Spleen (tissue), 11 donors: ENCODE measurements around the gene MED10. TPM values are rescaled to one million over a fixed set of nuclear protein-coding genes. Genes with fewer than 3 reads are reported as not detected.

Experiments
- DNase-seq: peaks from one replicate; pipeline ENCODE4 v3.0.0-alpha.2; 2020
- H3K27ac ChIP-seq, 8 donors: fragments of 200-600 bp; sonication (generic) in 7 of 8; 1 replicate in 4 of 8; 2 replicates in 4 of 8; pipeline versions ENCODE4 v1.5.0 to v1.8.0; 2016 to 2021; ENCODE audit warnings: inconsistent platforms in 4 of 8, mild to moderate bottlenecking in 4 of 8, moderate library complexity in 1 of 8
- H3K27me3 ChIP-seq, 7 donors: fragments of 200-600 bp; sonication (generic) in 6 of 7; replicated peaks in 1 of 7; 1 replicate in 4 of 7; 2 replicates in 3 of 7; pipeline versions ENCODE4 v1.5.0 to v1.8.0; 2016 to 2021; ENCODE audit warnings: inconsistent platforms in 3 of 7, mild to moderate bottlenecking in 1 of 7
- H3K36me3 ChIP-seq, 6 donors: fragments of 200-600 bp; sonication (generic) in 5 of 6; 1 replicate in 4 of 6; 2 replicates in 2 of 6; pipeline versions ENCODE4 v1.5.0 to v1.8.0; 2016 to 2021; ENCODE audit warnings: inconsistent platforms in 2 of 6
- H3K4me1 ChIP-seq, 6 donors: fragments of 200-600 bp; sonication (generic) in 5 of 6; 1 replicate in 3 of 6; 2 replicates in 3 of 6; pipeline versions ENCODE4 v1.5.0 to v1.8.0; 2016 to 2021; ENCODE audit warnings: inconsistent platforms in 3 of 6
- H3K4me3 ChIP-seq, 8 donors: fragments of 200-600 bp; sonication (generic) in 7 of 8; 1 replicate in 4 of 8; 2 replicates in 4 of 8; pipeline versions ENCODE4 v1.5.0 to v1.8.0; 2016 to 2021; ENCODE audit warnings: inconsistent platforms in 4 of 8, mild to moderate bottlenecking in 4 of 8, moderate library complexity in 2 of 8
- H3K9me3 ChIP-seq, 8 donors: fragments of 200-600 bp; sonication (generic) in 7 of 8; 1 replicate in 4 of 8; 2 replicates in 4 of 8; pipeline versions ENCODE4 v1.5.0 to v1.8.0; 2016 to 2021; ENCODE audit warnings: inconsistent platforms in 4 of 8
- POLR2A ChIP-seq, 3 donors: fragments of 450-650 bp; IDR thresholded peaks; one replicate each; pipeline ENCODE4 v1.5.1; 2017; ENCODE audit warnings: antibody characterized with exemption in 3 of 3, mild to moderate bottlenecking in 1 of 3
- POLR2AphosphoS5 ChIP-seq, 3 donors: sonication (generic); formaldehyde crosslinking; IDR thresholded peaks; one replicate each; pipeline ENCODE4 v1.5.1; 2017; ENCODE audit warnings: antibody characterized with exemption in 3 of 3
- WGBS, 5 donors: extraction: QIAGEN DNeasy Blood & Tissue Kit in 3 of 5; methylation state at CpG; one replicate each; pipeline versions ENCODE4 v1.1.5 to v1.1.7; 2013 to 2018; 5-methylcytosine and 5-hydroxymethylcytosine counted together
- intact Hi-C: fragments of 100-400 bp; cut with DNase I; formaldehyde crosslinking; loops from one replicate; pipeline ENCODE4 v1.15.0; 2023; ENCODE audit warnings: low total_unique reads
- polyA plus RNA-seq, 3 donors: library from polyadenylated mRNA; stranded (reverse); fragments of 200-250 nt; gene quantifications; one replicate each; pipeline ENCODE4 v1.2.1, GENCODE V29; 2013
- total RNA-seq, 7 donors: library from RNA; depleted of rRNA in 3 of 7; stranded (reverse); fragments of >200 nt in 3 of 7; fragmentation: NEBNext Ultra II Directional in 4 of 7; extraction: Animal tissue kit (Norgen Biotek cat#: 25700) in 4 of 7; gene quantifications; one replicate each; pipeline versions ENCODE4 v1.1.0 to v1.2.1, GENCODE V29; 2016 to 2021
- TF ChIP-seq, protein P1 (sequence below), 11 experiments: fragments of 200-600 bp in 7 of 11; fragments of 450-650 bp in 4 of 11; sonication (generic) in 4 of 11; IDR thresholded peaks in 8 of 11; conservative IDR thresholded peaks in 3 of 11; 1 replicate in 7 of 11; 2 replicates in 4 of 11; pipeline versions ENCODE4 v1.4.0 to v1.8.0; 2016 to 2021; ENCODE audit warnings: antibody characterized with exemption in 11 of 11, inconsistent platforms in 4 of 11, mild to moderate bottlenecking in 1 of 11
- donor health status: healthy with polysubstance abuse.
- donor health status: DM: no; HTN: no; CAD: no; lungs with moderate emphysema.
- donor health status: DM: no; HTN: no; CAD: no.
- donor health status: Bipolar disorder and iron deficiency.
- donor health status: healthy.
- donor health status: DM: no; HTN: no; CAD: no.
- donor health status: DM: yes; HTN: yes; CAD: no.

The MED10 gene
- total and polyA plus RNA-seq, 10 donors: 31.9 to 50.4 (median 43.6) TPM

DNA sequence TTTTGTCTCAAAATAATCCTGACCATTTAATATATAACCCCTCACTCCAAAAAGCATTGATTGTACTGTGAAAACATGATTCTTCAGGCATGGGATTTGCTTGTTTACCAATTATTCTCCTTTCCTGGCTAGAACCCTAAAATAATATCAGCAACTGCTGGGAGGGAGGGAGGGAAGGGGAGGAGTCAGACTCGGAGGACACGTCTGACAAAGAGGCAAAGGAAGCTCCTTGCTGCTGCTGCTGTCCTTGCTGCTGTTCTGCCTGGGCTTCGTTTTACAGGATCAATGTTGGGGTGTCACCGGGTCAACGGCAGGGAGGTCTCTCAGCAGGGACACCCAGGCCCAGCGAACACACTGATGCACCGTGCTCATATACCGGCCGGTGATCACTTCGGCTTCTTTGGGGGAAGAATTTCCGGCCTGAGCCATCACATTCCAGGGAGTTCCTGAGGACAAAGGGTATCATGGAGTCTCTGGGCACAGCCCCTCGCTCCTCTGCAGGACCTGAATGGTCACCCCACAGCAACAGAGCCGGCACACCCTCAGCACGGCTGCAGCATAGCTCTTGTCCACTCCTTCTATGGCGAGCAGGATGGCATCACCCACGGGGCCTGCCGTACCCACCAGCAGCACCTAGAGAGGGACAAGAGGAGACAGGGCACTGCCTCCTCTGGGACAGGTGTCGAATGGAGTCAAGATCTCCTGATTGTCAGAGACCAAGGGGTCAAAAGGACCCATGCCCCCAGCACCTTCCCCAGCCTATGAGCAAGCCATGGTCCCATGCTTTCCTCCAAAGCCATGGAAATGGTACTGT is 27.9 kb downstream of the MED10 start:
- TF ChIP-seq POLR2AphosphoS5 (IDR thresholded peaks at IDR 0.05): no peak
- no peak for TF ChIP-seq POLR2A (IDR thresholded peaks at IDR 0.05)
- TF ChIP-seq, protein P1, sequence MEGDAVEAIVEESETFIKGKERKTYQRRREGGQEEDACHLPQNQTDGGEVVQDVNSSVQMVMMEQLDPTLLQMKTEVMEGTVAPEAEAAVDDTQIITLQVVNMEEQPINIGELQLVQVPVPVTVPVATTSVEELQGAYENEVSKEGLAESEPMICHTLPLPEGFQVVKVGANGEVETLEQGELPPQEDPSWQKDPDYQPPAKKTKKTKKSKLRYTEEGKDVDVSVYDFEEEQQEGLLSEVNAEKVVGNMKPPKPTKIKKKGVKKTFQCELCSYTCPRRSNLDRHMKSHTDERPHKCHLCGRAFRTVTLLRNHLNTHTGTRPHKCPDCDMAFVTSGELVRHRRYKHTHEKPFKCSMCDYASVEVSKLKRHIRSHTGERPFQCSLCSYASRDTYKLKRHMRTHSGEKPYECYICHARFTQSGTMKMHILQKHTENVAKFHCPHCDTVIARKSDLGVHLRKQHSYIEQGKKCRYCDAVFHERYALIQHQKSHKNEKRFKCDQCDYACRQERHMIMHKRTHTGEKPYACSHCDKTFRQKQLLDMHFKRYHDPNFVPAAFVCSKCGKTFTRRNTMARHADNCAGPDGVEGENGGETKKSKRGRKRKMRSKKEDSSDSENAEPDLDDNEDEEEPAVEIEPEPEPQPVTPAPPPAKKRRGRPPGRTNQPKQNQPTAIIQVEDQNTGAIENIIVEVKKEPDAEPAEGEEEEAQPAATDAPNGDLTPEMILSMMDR (IDR thresholded peaks at IDR 0.05 in 8 of 11, conservative IDR thresholded peaks at IDR 0.05 in 3 of 11): no peak
- peaks cover 0 to 9% (median 0%) of the 10 kb centered on the region in 6 donors for H3K36me3 ChIP-seq
- WGBS, 5 donors: 75 to 85% (median 81%) methylated on average over 11 to 18 of the region's 18 CpGs
- no peaks in the 10 kb centered on the region for H3K4me1 ChIP-seq
- intact Hi-C loops: no loop called here
- H3K4me3 ChIP-seq: no peak overlapping the region
- no peaks in the 10 kb centered on the region for H3K27me3 ChIP-seq
- no peaks in the 10 kb centered on the region for H3K9me3 ChIP-seq
- no peak for DNase-seq
- no peak overlapping the region for H3K27ac ChIP-seq

DNA sequence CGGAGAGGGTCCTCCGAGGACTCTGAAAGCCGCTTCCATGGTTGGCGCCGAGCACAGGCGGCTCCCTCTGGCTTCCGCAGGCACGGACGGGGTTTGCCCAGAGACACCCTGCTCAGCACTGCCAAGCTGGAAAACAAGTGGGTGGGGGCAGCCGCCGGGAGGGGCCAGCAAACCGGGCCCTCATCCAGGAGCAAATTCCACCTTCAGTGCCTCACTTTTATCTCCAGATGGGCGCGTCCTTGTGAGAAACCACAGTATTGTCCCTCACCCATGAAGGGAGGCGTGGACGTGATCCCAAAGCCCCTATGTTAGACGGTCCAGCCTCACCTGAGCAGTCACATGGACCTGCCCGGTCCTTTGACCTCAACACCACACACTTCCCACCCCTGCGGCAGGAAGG is 29.0 kb downstream of the MED10 start:
- no peak for TF ChIP-seq POLR2A (IDR thresholded peaks at IDR 0.05)
- TF ChIP-seq POLR2AphosphoS5 (IDR thresholded peaks at IDR 0.05): no peak
- TF ChIP-seq, protein P1 (IDR thresholded peaks at IDR 0.05 in 8 of 11, conservative IDR thresholded peaks at IDR 0.05 in 3 of 11): no peak
- intact Hi-C loops: no loop called here
- no peak for DNase-seq

DNA sequence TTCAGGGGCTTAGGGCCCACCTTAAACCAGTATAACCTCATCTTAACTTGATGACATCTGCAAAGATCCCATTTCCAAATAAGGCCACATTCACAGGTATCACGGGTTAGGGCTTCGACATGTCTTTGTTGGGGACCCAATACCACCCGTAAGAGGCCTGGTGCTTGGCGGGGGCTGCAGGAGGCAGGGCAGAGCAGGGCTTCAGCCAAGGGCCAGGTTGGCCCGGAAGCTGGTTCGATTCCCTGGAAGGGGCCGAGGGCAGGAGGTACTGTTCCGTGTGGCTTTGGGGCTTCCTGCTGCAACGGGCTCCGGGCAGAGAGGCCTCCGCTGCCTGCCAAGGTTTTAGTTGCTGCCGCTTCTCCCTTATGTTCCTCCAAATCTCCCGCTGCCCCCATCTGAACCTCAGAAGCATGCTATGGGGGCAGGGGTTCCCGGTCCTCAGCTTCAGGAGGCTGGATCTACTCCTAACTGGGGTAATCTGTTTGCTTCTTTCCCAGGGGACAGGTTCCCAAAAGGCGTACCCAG is 29.8 kb downstream of the MED10 start:
- no peak for DNase-seq
- Histone ChIP-seq H3K27me3 (no peaks in the 10 kb centered on the region), H3K27ac (no peak overlapping the region), H3K4me1 (no peaks in the 10 kb centered on the region), H3K4me3 (no peak overlapping the region), H3K9me3 (no peaks in the 10 kb centered on the region), H3K36me3 (peaks cover 0 to 9% (median 0%) of the 10 kb centered on the region in 6 donors)
- TF ChIP-seq POLR2A (IDR thresholded peaks at IDR 0.05) (no peak), POLR2AphosphoS5 (IDR thresholded peaks at IDR 0.05) (no peak)
- TF ChIP-seq, protein P1 (IDR thresholded peaks at IDR 0.05 in 8 of 11, conservative IDR thresholded peaks at IDR 0.05 in 3 of 11): no peak
- WGBS, 5 donors: 88 to 99% (median 94%) methylated on average over 10 to 15 of the region's 15 CpGs
- intact Hi-C loops: no loop called here

More for the DNA sequence above, 29.0 kb downstream of the MED10 start:
- Histone ChIP-seq H3K4me1 (no peaks in the 10 kb centered on the region), H3K9me3 (no peaks in the 10 kb centered on the region), H3K36me3 (peaks cover 0 to 9% (median 0%) of the 10 kb centered on the region in 6 donors), H3K27me3 (no peaks in the 10 kb centered on the region), H3K4me3 (no peak overlapping the region), H3K27ac (no peak overlapping the region)
- 89 to 95% (median 91%) methylated on average over 19 of the region's 19 CpGs for WGBS, 5 donors

DNA sequence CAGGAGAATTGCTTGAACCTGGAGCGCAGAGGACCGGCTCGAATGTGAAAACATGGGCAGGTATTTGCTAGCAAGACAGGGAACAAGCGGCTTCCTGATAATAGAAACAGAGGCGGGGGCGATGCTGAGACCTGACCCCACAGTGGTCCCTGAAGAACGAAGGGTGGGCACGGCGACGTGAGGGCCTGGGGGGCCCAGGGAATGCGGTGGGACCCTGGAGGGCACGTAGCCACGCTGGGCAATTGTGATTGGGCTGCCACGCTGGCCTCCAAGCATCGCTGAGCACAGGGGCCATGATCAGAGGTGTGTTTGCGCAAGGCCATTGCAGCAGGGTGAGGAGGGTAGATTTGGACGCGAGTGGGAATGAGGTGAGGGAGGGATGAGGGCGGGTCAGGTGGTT is 30.7 kb downstream of the MED10 start:
- TF ChIP-seq, protein P1 (IDR thresholded peaks at IDR 0.05 in 8 of 11, conservative IDR thresholded peaks at IDR 0.05 in 3 of 11): no peak
- no peak for TF ChIP-seq POLR2A (IDR thresholded peaks at IDR 0.05)
- no peak for TF ChIP-seq POLR2AphosphoS5 (IDR thresholded peaks at IDR 0.05)
- Histone ChIP-seq H3K27ac (no peak overlapping the region), H3K4me1 (no peaks in the 10 kb centered on the region), H3K4me3 (no peak overlapping the region), H3K9me3 (no peaks in the 10 kb centered on the region), H3K36me3 (peaks cover 0 to 9% (median 0%) of the 10 kb centered on the region in 6 donors), H3K27me3 (no peaks in the 10 kb centered on the region)
- 90 to 97% (median 93%) methylated on average over 19 of the region's 19 CpGs for WGBS, 5 donors
- intact Hi-C loops: no loop called here
- DNase-seq: no peak
